ENCODE measurements around the gene RNASEH2B.

The RNASEH2B gene

DNA sequence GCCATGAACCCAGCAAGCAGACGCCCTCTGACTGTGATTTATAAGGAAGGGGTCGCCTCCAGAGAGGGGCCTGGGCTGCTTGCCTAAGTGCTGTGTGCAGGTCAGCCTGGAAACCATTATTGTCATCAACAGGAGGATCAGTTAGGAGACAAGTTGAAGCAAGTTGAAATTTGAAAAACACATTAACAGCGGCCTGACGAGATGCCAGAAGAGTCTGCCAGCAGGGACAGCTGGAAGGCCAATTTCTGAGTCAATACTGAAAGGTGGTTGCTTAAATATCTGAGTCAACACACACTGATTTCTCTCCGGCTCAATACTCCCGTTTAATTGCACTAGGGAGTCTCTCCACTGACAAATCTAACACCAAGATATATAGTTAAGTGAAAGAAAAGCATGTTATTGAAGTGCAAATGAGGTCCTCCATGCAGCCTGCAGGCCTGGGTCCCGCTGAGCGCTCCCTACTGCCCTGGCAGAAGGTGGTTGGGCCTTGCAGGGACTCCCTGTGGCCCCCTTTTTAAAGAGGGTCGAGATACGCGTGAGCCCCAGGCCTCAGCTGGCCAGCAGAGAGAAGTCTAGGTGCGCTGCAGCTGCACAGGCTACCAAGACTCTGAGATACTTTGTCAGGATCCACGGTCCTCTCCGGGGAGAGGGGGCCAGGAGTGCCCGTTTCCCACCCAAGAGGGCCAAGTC, 91.1 kb downstream of the RNASEH2B start:
- no peak for TF ChIP-seq ZNF274 (IDR thresholded peaks at IDR 0.05; ENCODE audit: low read depth, low read length)
- no peak for TF ChIP-seq SUZ12 (IDR thresholded peaks at IDR 0.05; ENCODE audit: extremely low read depth, insufficient read depth, insufficient read length)
- no peak for TF ChIP-seq YY1 (IDR thresholded peaks at IDR 0.05; ENCODE audit: insufficient read depth, insufficient read length)
- no peak for DNase-seq (ENCODE audit: low read depth, low spot score)
- no peak overlapping the region for H3K4me3 ChIP-seq (ENCODE audit: insufficient read length, low read depth)

DNA sequence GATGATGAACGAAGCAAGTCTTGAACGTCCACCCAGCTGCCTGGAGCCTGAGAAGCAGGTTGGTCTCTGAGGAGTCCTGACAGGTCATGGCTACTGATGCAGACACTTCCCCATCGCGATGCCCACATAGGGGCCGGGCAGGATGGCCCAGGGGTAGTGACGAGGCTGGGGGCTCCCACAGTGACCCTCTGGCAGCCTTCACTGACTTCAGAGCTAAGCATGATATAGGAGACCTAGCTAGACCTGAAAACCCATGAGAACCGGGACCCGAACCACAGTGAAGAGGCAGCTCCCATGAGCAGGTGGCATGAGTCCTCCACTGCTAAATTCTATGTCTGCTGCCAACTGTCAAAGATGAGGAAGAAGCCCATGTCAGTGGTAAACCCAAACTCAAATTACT, 91.7 kb downstream of the RNASEH2B start:
- H3K4me3 ChIP-seq (ENCODE audit: insufficient read length, low read depth) = no peak overlapping the region
- H3K27me3 ChIP-seq (ENCODE audit: insufficient read depth, insufficient read length) = no peaks in the 10 kb centered on the region
- DNase-seq (ENCODE audit: low read depth, low spot score) = no peak
- H3K36me3 ChIP-seq (ENCODE audit: insufficient read depth, insufficient read length, low read length) = no peaks in the 10 kb centered on the region
- H3K4me1 ChIP-seq (ENCODE audit: insufficient read depth, insufficient read length) = no peaks in the 10 kb centered on the region
- no peaks in the 10 kb centered on the region for H3K9me3 ChIP-seq (ENCODE audit: insufficient read depth, low read length)
- TF ChIP-seq SUZ12 (IDR thresholded peaks at IDR 0.05; ENCODE audit: extremely low read depth, insufficient read depth, insufficient read length) (no peak), YY1 (IDR thresholded peaks at IDR 0.05; ENCODE audit: insufficient read depth, insufficient read length) (no peak), ZNF274 (IDR thresholded peaks at IDR 0.05; ENCODE audit: low read depth, low read length) (no peak)
- H3K9ac ChIP-seq (ENCODE audit: insufficient read length, low read depth) = no peak overlapping the region

More for the DNA sequence above, 91.1 kb downstream of the RNASEH2B start:
- no peaks in the 10 kb centered on the region for H3K36me3 ChIP-seq (ENCODE audit: insufficient read depth, insufficient read length, low read length)
- H3K27me3 ChIP-seq (ENCODE audit: insufficient read depth, insufficient read length) = no peaks in the 10 kb centered on the region
- no peak overlapping the region for H3K9ac ChIP-seq (ENCODE audit: insufficient read length, low read depth)
- no peaks in the 10 kb centered on the region for H3K9me3 ChIP-seq (ENCODE audit: insufficient read depth, low read length)
- H3K4me1 ChIP-seq (ENCODE audit: insufficient read depth, insufficient read length) = no peaks in the 10 kb centered on the region

DNA sequence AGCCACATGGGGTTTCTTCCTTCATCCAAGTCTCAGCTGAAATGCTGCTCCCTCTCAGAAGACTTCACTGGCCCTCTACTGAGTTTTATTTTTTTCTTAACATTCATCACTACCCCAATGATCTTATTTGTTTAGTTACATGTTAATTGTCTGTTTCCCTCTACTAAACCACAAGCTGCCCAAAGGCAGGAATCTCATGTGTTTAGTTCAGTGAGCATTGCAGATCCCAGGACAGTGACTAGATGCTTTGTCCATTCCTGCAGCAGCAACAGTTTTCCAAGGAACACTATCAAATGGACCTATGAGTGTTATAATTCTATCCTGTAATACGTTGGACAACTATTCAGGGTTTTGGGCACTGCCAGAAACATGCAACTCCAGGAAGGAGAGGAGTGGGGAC, 93.1 kb downstream of the RNASEH2B start:
- no peak for DNase-seq (ENCODE audit: low read depth, low spot score)
- Histone ChIP-seq H3K9me3 (ENCODE audit: insufficient read depth, low read length) (no peaks in the 10 kb centered on the region), H3K4me1 (ENCODE audit: insufficient read depth, insufficient read length) (no peaks in the 10 kb centered on the region), H3K36me3 (ENCODE audit: insufficient read depth, insufficient read length, low read length) (no peaks in the 10 kb centered on the region), H3K27me3 (ENCODE audit: insufficient read depth, insufficient read length) (no peaks in the 10 kb centered on the region), H3K4me3 (ENCODE audit: insufficient read length, low read depth) (no peak overlapping the region), H3K9ac (ENCODE audit: insufficient read length, low read depth) (no peak overlapping the region)
- TF ChIP-seq SUZ12 (IDR thresholded peaks at IDR 0.05; ENCODE audit: extremely low read depth, insufficient read depth, insufficient read length) (no peak), YY1 (IDR thresholded peaks at IDR 0.05; ENCODE audit: insufficient read depth, insufficient read length) (no peak), ZNF274 (IDR thresholded peaks at IDR 0.05; ENCODE audit: low read depth, low read length) (no peak)

DNA sequence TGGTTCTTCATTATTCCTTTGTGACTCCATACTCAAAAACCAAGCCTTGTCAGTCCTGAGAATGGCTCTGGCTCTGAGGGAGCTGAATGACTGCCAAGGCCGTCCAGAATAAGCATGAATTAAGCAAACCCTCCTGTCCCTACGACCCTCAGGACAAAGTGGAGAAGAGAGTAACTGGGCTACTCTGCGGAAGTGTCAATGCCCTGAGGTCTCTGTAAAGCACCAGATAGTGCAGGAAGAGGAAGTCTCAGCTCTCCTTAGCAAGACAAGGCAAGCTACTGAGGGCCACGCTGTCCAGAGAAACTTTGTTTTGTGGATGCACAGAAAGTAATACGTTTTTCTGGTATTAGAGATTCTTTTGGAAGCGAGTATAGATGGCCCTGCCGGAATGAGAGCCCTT, 94.1 kb downstream of the RNASEH2B start:
- Histone ChIP-seq H3K9me3 (ENCODE audit: insufficient read depth, low read length) (no peaks in the 10 kb centered on the region), H3K27me3 (ENCODE audit: insufficient read depth, insufficient read length) (no peaks in the 10 kb centered on the region), H3K4me3 (ENCODE audit: insufficient read length, low read depth) (no peak overlapping the region), H3K36me3 (ENCODE audit: insufficient read depth, insufficient read length, low read length) (no peaks in the 10 kb centered on the region), H3K9ac (ENCODE audit: insufficient read length, low read depth) (no peak overlapping the region), H3K4me1 (ENCODE audit: insufficient read depth, insufficient read length) (no peaks in the 10 kb centered on the region)
- no peak for DNase-seq (ENCODE audit: low read depth, low spot score)
- TF ChIP-seq ZNF274 (IDR thresholded peaks at IDR 0.05; ENCODE audit: low read depth, low read length) (no peak), SUZ12 (IDR thresholded peaks at IDR 0.05; ENCODE audit: extremely low read depth, insufficient read depth, insufficient read length) (no peak), YY1 (IDR thresholded peaks at IDR 0.05; ENCODE audit: insufficient read depth, insufficient read length) (no peak)

DNA sequence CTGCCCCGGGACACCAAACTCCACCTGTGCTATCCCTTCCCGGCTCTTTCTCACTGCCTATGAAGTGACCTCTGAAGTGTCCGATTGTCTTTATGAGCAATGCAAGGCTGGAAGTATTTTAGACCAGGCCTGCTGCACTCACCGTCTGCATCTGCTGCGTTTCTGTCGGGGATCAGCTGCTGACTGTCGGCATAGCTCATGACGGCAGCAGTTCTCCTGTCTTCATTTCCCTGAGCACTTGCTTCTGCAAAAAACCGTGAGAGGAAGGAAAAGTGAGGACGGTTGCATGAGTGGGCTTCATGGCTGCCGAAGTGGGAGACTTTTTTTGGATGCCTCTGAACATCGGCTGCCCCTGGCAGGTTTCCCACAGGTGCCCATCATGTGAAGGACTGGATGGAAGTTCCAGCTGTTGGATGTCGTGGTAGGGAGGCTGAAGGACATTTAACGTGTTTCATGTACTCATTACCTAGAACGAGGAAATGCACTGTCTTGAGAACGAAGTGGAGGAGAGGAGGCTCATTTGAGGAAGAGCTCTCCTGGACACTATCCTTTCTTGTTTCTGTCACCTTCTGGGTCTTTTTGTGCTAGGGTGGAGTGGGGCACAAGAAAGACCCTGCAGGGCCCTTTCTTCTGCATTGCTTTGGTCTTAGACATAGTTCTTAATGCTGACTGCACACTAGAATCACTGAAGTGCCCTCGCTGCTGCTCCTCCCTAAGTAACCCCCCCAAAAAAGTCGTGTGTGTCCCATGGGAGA, 94.7 kb downstream of the RNASEH2B start:
- TF ChIP-seq SUZ12 (IDR thresholded peaks at IDR 0.05; ENCODE audit: extremely low read depth, insufficient read depth, insufficient read length) (no peak), YY1 (IDR thresholded peaks at IDR 0.05; ENCODE audit: insufficient read depth, insufficient read length) (no peak), ZNF274 (IDR thresholded peaks at IDR 0.05; ENCODE audit: low read depth, low read length) (no peak)
- H3K9ac ChIP-seq (ENCODE audit: insufficient read length, low read depth) = no peak overlapping the region
- no peaks in the 10 kb centered on the region for H3K36me3 ChIP-seq (ENCODE audit: insufficient read depth, insufficient read length, low read length)
- DNase-seq (ENCODE audit: low read depth, low spot score) = no peak
- H3K4me3 ChIP-seq (ENCODE audit: insufficient read length, low read depth) = no peak overlapping the region
- no peaks in the 10 kb centered on the region for H3K4me1 ChIP-seq (ENCODE audit: insufficient read depth, insufficient read length)
- H3K9me3 ChIP-seq (ENCODE audit: insufficient read depth, low read length) = no peaks in the 10 kb centered on the region
- H3K27me3 ChIP-seq (ENCODE audit: insufficient read depth, insufficient read length) = no peaks in the 10 kb centered on the region

DNA sequence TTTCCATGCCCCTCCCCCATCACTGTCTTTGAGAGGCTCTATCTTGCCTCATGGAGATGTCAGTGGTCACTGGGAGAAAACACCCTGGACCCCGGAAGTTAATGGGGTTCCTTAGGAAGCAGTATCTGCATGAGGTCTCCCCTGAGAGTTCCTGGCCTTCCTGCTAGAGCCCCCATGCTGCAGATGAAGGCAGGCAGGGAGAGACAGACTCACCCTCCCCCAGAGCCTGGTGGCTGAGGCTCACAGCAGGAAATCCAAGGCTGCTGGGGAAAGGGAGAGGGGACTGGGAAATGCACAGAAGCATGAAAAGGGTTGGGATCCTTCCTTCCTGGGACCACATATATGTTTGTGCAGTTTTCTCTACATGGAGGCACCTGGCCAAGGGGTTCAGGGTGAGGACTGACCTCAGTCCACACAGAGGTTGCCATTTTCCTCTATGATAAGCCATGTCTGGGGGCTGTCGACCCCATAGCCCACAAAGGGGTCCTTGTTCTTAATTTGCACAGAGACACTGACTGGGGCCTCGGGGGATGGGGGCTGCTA, 95.4 kb downstream of the RNASEH2B start:
- no peak for TF ChIP-seq YY1 (IDR thresholded peaks at IDR 0.05; ENCODE audit: insufficient read depth, insufficient read length)
- no peak for TF ChIP-seq ZNF274 (IDR thresholded peaks at IDR 0.05; ENCODE audit: low read depth, low read length)
- no peak for TF ChIP-seq SUZ12 (IDR thresholded peaks at IDR 0.05; ENCODE audit: extremely low read depth, insufficient read depth, insufficient read length)
- Histone ChIP-seq H3K36me3 (ENCODE audit: insufficient read depth, insufficient read length, low read length) (no peaks in the 10 kb centered on the region), H3K4me3 (ENCODE audit: insufficient read length, low read depth) (no peak overlapping the region), H3K9ac (ENCODE audit: insufficient read length, low read depth) (no peak overlapping the region), H3K4me1 (ENCODE audit: insufficient read depth, insufficient read length) (no peaks in the 10 kb centered on the region), H3K9me3 (ENCODE audit: insufficient read depth, low read length) (no peaks in the 10 kb centered on the region), H3K27me3 (ENCODE audit: insufficient read depth, insufficient read length) (no peaks in the 10 kb centered on the region)
- no peak for DNase-seq (ENCODE audit: low read depth, low spot score)

DNA sequence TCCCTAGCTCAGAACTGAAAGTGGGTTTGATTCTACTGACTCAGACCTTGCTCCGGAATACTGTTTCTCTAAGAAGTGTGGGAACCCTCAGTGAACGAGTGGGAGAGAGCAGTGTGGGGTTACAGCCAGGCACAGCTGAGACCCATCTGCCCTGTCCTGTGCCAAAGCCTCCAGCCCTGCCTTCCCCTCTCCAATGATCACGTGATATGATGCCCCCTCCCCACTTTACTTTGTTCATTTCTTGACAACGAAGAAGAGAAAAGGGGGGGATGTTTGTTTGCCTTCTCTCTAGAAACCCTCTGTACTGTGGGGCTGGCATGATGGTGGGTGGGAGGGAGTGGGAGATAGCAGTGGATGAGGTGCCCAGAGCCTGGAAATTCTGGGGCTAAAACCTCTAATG, 96.0 kb downstream of the RNASEH2B start:
- Histone ChIP-seq H3K27me3 (ENCODE audit: insufficient read depth, insufficient read length) (no peaks in the 10 kb centered on the region), H3K4me3 (ENCODE audit: insufficient read length, low read depth) (no peak overlapping the region), H3K9ac (ENCODE audit: insufficient read length, low read depth) (no peak overlapping the region), H3K36me3 (ENCODE audit: insufficient read depth, insufficient read length, low read length) (no peaks in the 10 kb centered on the region), H3K4me1 (ENCODE audit: insufficient read depth, insufficient read length) (no peaks in the 10 kb centered on the region), H3K9me3 (ENCODE audit: insufficient read depth, low read length) (no peaks in the 10 kb centered on the region)
- no peak for TF ChIP-seq ZNF274 (IDR thresholded peaks at IDR 0.05; ENCODE audit: low read depth, low read length)
- no peak for TF ChIP-seq YY1 (IDR thresholded peaks at IDR 0.05; ENCODE audit: insufficient read depth, insufficient read length)
- no peak for TF ChIP-seq SUZ12 (IDR thresholded peaks at IDR 0.05; ENCODE audit: extremely low read depth, insufficient read depth, insufficient read length)
- DNase-seq (ENCODE audit: low read depth, low spot score) = no peak
